CD4-positive, CD25-positive, alpha-beta regulatory T cell (primary cell): ENCODE data around the gene DLG2. TPM values are rescaled to one million over a fixed set of nuclear protein-coding genes. Genes with fewer than 3 reads are reported as not detected.

Experiments
- ATAC-seq, 2 donors: fragments of 150-1000 bp; cut with Tn5 transposase; one replicate each; pipeline ENCODE4 v1.10.0; 2021; ENCODE audit warnings: low read depth in 2 of 2, moderate number of reproducible peaks in 2 of 2, moderate library complexity in 1 of 2
- DNase-seq, 3 donors: peaks; one replicate each; pipeline versions ENCODE4 v3.0.0 to v3.0.0-alpha.2; 2012 to 2022; ENCODE audit warnings: mixed read lengths in 1 of 3
- H3K27ac ChIP-seq: one replicate; pipeline ENCODE4 v1.7.0; 2013; ENCODE audit warnings: mild to moderate bottlenecking, low read length; ENCODE audit not compliant: insufficient read depth, poor library complexity, severe bottlenecking
- H3K27me3 ChIP-seq: one replicate; pipeline ENCODE4 v1.7.0; 2013; ENCODE audit warnings: low read length; ENCODE audit not compliant: control insufficient read depth, insufficient read depth
- H3K36me3 ChIP-seq: one replicate; pipeline ENCODE4 v1.7.0; 2013; ENCODE audit warnings: mild to moderate bottlenecking, low read length, moderate library complexity; ENCODE audit not compliant: control insufficient read depth, insufficient read depth
- H3K4me1 ChIP-seq: 2 replicates; pipeline ENCODE4 v1.7.0; 2013; ENCODE audit warnings: mild to moderate bottlenecking, low read length; ENCODE audit not compliant: insufficient read depth, control insufficient read depth, poor library complexity, severe bottlenecking
- H3K4me3 ChIP-seq: one replicate; pipeline ENCODE4 v1.7.0; 2013; ENCODE audit warnings: low read depth, mild to moderate bottlenecking, low read length, moderate library complexity
- H3K9me3 ChIP-seq, 2 experiments: 1 replicate in 1 of 2; 2 replicates in 1 of 2; pipeline ENCODE4 v1.7.0; 2013; ENCODE audit warnings: low read length in 2 of 2, mild to moderate bottlenecking in 1 of 2, moderate library complexity in 1 of 2; ENCODE audit not compliant: control insufficient read depth in 2 of 2
- H3K27ac Mint-ChIP-seq, 3 donors: one replicate each; pipeline ENCODE4 v1.8.0; 2020 to 2022; ENCODE audit warnings: mild to moderate bottlenecking in 3 of 3, mixed read lengths in 3 of 3, moderate library complexity in 2 of 3
- H3K27me3 Mint-ChIP-seq: one replicate; pipeline ENCODE4 v1.8.0; 2022; ENCODE audit warnings: mild to moderate bottlenecking, mixed read lengths
- H3K36me3 Mint-ChIP-seq: one replicate; pipeline ENCODE4 v1.8.0; 2020; ENCODE audit warnings: mixed read lengths
- H3K4me1 Mint-ChIP-seq, 4 donors: one replicate each; pipeline ENCODE4 v1.8.0; 2020 to 2022; ENCODE audit warnings: mixed read lengths in 4 of 4, mild to moderate bottlenecking in 1 of 4
- H3K4me3 Mint-ChIP-seq, 4 donors: one replicate each; pipeline ENCODE4 v1.8.0; 2020 to 2022; ENCODE audit warnings: mild to moderate bottlenecking in 4 of 4, mixed read lengths in 4 of 4, moderate library complexity in 3 of 4
- H3K9me3 Mint-ChIP-seq, 7 donors: one replicate each; pipeline ENCODE4 v1.8.0; 2020 to 2022; ENCODE audit warnings: mixed read lengths in 7 of 7, mild to moderate bottlenecking in 3 of 7, moderate library complexity in 2 of 7
- polyA plus RNA-seq, 4 donors: library from polyadenylated mRNA; unstranded; fragments of 300-500 nt; fragmentation: Illumina TruSeq; gene quantifications; one replicate each; pipeline ENCODE4 v1.2.3, GENCODE V29; 2021
- total RNA-seq: library from RNA; stranded (reverse); gene quantifications from one replicate; pipeline ENCODE4 v1.2.3, GENCODE V29; 2022

The DLG2 gene
- total and polyA plus RNA-seq, 5 donors from 2014 or later, result 0.26 to 2.0 (median 0.94) TPM

DNA sequence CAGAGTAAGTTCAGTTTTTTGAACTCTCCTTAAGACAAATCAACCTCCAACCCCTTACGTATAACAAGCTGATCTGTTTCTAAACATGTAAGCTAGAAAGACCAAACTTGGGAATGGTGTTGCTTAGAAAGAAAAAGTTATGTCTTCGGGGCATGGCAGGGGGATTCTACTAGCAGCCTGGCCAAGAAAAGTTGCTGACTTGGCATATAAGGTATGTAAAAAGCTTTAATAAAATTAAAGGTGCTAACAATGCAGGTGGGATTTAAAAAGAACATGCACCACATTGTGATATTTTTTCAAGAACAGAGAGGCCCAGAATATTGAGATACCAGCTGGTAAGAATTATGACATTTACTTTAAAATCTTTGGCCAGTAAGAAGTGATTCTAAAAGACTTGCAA is 1929.6 kb downstream of the DLG2 start:
- DNase-seq, result no peak
- H3K36me3 Mint-ChIP-seq, result no peaks in the 10 kb centered on the region
- H3K27me3 ChIP-seq, result no peaks in the 10 kb centered on the region
- no peaks in the 10 kb centered on the region for H3K4me1 Mint-ChIP-seq
- no peak overlapping the region for H3K4me3 ChIP-seq
- H3K27ac ChIP-seq, result no peak overlapping the region
- H3K9me3 ChIP-seq, result no peaks in the 10 kb centered on the region
- peaks cover 0 to 9% (median 1%) of the 10 kb centered on the region in 7 donors for H3K9me3 Mint-ChIP-seq
- no peak for ATAC-seq
- no peaks in the 10 kb centered on the region for H3K4me1 ChIP-seq
- H3K27ac Mint-ChIP-seq, result no peak overlapping the region
- no peaks in the 10 kb centered on the region for H3K27me3 Mint-ChIP-seq
- H3K36me3 ChIP-seq, result no peaks in the 10 kb centered on the region
- no peak overlapping the region for H3K4me3 Mint-ChIP-seq

DNA sequence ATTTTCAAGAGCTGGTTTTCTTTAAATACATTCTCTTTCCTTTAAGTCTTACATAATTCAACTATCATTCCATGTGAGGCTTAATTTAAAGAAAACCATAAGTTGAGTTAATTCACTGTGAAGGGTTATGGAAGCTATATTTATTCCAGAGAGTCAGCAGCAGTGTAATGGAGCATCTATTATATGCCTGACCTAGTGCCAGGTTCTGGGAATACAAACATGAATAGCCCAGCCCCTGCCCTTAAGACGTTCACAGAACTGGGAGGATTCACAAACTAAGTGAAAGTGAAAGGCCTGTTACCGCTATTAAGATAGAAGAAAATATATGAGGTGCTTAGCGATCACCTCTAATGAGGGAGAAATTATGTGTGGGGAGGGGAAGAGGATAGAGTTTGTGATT is 1932.1 kb downstream of the DLG2 start:
- H3K9me3 ChIP-seq, result no peaks in the 10 kb centered on the region
- no peak for ATAC-seq
- H3K4me1 ChIP-seq, result no peaks in the 10 kb centered on the region
- Mint-ChIP-seq H3K27me3 (no peaks in the 10 kb centered on the region), H3K9me3 (peaks cover 0 to 8% (median 4%) of the 10 kb centered on the region in 7 donors), H3K4me1 (no peaks in the 10 kb centered on the region), H3K27ac (no peak overlapping the region), H3K36me3 (no peaks in the 10 kb centered on the region), H3K4me3 (no peak overlapping the region)
- H3K27ac ChIP-seq, result no peak overlapping the region
- H3K27me3 ChIP-seq, result no peaks in the 10 kb centered on the region
- no peaks in the 10 kb centered on the region for H3K36me3 ChIP-seq
- no peak for DNase-seq
- no peak overlapping the region for H3K4me3 ChIP-seq

DNA sequence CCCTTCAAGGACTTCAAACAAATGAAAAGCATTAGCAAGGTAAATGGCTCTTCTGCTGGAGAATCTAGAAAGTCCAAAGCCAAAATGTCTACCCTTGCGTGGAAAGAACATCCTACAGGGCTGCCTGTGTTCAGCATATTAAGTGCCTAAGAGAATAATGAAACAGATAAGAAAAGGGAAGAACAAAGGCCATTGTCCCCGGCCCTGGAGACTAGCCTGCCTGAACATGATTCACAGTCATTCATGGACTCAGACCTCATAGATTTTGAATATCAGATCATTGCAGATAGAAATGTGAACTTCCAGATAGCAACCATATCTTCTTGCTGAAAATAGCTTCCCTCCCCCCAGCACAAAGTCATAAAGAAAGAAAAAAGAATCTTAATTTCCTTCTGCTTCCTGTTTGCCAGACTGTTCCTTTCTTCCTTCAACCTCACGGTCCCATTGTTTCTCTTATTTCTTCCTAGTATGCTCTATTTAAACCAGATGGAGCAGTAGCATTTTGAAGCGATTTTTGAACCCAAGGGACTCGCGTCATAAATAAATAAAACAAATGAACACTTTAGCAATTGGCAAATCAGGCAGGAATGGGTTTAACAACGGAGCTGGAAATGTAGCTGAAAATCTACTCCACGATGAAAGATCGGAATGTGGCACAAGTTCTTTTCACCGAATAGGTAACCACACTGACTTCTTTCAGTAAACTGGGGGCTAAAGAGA is 1932.8 kb downstream of the DLG2 start:
- Histone ChIP-seq H3K36me3 (no peaks in the 10 kb centered on the region), H3K4me1 (no peaks in the 10 kb centered on the region), H3K27ac (no peak overlapping the region), H3K27me3 (no peaks in the 10 kb centered on the region), H3K4me3 (no peak overlapping the region), H3K9me3 (no peaks in the 10 kb centered on the region)
- H3K27ac Mint-ChIP-seq, result no peak overlapping the region
- H3K27me3 Mint-ChIP-seq, result no peaks in the 10 kb centered on the region
- H3K9me3 Mint-ChIP-seq, result peaks cover 0 to 8% (median 3%) of the 10 kb centered on the region in 7 donors
- no peak overlapping the region for H3K4me3 Mint-ChIP-seq
- ATAC-seq, result no peak
- H3K36me3 Mint-ChIP-seq, result no peaks in the 10 kb centered on the region
- H3K4me1 Mint-ChIP-seq, result no peaks in the 10 kb centered on the region
- no peak for DNase-seq

DNA sequence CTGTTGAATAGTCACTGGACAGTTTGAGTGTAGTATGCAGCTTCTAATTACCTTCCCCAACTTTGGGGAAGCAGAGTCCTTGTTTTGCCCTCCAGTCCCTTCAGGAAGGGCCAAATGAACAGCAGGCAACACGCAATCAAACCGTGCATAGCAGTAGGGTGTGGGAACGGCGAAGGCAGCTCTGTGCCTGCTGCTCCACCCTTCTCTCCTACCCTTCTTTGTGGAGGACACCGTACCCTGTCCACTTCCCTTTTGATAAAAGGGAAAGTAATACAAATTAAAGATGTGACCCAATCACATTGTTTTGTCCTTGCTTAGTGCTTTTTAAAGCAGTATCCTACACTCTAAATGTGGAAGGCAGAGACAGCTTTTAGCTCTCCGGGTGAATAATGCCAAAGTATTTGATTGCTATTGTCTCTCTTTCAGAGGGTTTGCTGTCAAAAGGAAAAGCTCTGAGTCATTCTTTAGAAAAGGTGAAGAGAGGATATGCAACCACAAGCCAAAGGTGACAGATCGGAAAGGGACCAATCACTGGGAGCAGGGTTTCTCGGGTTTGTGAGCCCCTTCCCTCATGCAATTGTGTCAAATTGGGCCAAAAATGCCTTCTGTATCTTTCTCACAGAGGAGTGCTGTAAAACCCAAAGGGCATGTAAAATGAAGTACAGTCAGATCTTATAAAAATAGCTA is 1933.7 kb downstream of the DLG2 start:
- peaks cover 0 to 8% (median 3%) of the 10 kb centered on the region in 7 donors for H3K9me3 Mint-ChIP-seq
- no peaks in the 10 kb centered on the region for H3K4me1 Mint-ChIP-seq
- Histone ChIP-seq H3K27me3 (no peaks in the 10 kb centered on the region), H3K27ac (no peak overlapping the region), H3K36me3 (no peaks in the 10 kb centered on the region), H3K4me1 (no peaks in the 10 kb centered on the region), H3K9me3 (no peaks in the 10 kb centered on the region), H3K4me3 (no peak overlapping the region)
- ATAC-seq (no peak), DNase-seq (no peak)
- no peak overlapping the region for H3K4me3 Mint-ChIP-seq
- no peaks in the 10 kb centered on the region for H3K36me3 Mint-ChIP-seq
- no peaks in the 10 kb centered on the region for H3K27me3 Mint-ChIP-seq
- H3K27ac Mint-ChIP-seq, result no peak overlapping the region

DNA sequence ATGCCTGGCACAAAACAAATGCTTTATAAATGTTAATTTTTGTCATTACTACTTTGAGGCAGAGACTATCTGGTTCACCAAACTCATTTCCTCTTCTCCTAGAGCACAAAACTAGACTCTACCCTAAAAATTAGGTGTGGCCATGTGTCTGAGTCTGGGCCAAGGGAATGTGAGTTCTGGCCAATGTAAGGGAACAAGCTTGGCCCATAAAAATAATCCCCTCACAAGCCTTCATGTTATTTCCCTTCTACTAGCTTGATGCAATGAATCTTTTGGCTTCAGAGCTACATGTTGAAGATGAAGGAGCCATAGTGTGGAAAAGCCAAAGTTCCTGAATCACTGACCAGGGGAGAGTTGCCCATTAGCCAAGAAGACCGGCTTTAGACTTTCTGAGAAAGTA is 1934.5 kb downstream of the DLG2 start:
- H3K4me1 ChIP-seq, result no peaks in the 10 kb centered on the region
- no peaks in the 10 kb centered on the region for H3K4me1 Mint-ChIP-seq
- no peaks in the 10 kb centered on the region for H3K36me3 ChIP-seq
- H3K27ac Mint-ChIP-seq, result no peak overlapping the region
- H3K9me3 Mint-ChIP-seq, result peaks cover 0 to 8% (median 3%) of the 10 kb centered on the region in 7 donors
- H3K27me3 ChIP-seq, result no peaks in the 10 kb centered on the region
- no peak overlapping the region for H3K27ac ChIP-seq
- H3K9me3 ChIP-seq, result no peaks in the 10 kb centered on the region
- ATAC-seq, result no peak
- H3K4me3 ChIP-seq, result no peak overlapping the region
- H3K36me3 Mint-ChIP-seq, result no peaks in the 10 kb centered on the region
- DNase-seq, result no peak
- H3K4me3 Mint-ChIP-seq, result no peak overlapping the region
- peaks cover 5% of the 10 kb centered on the region for H3K27me3 Mint-ChIP-seq

DNA sequence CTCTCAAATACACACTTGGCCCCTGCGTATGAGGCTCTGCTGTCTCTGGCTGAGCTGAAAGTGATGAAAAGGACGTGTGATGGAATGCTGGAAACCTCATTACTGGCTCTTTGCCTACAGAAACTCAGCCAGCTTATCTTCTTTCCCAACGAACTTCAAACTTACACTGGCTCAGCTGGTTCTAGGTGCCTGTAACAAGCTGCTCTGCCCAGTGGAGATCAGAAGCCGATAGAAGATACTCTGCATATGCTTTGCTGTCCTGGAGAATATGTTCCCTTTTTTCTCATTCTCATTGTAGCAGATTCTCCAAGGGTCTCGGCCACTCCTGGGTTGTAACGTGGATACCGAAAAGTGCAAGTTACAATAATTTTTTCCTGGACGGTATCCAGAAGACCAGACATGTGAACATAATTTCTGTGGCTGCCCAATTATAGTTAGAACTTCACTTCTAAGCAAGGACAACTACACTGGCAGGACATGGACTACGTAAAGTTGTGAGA is 1935.6 kb downstream of the DLG2 start:
- DNase-seq, result no peak
- Mint-ChIP-seq H3K27ac (no peak overlapping the region), H3K36me3 (no peaks in the 10 kb centered on the region), H3K4me3 (no peak overlapping the region), H3K9me3 (peaks cover 0 to 8% (median 3%) of the 10 kb centered on the region in 7 donors), H3K4me1 (no peaks in the 10 kb centered on the region), H3K27me3 (peaks cover 5% of the 10 kb centered on the region)
- no peaks in the 10 kb centered on the region for H3K9me3 ChIP-seq
- H3K27ac ChIP-seq, result no peak overlapping the region
- H3K36me3 ChIP-seq, result no peaks in the 10 kb centered on the region
- no peaks in the 10 kb centered on the region for H3K27me3 ChIP-seq
- no peaks in the 10 kb centered on the region for H3K4me1 ChIP-seq
- no peak for ATAC-seq
- H3K4me3 ChIP-seq, result no peak overlapping the region

DNA sequence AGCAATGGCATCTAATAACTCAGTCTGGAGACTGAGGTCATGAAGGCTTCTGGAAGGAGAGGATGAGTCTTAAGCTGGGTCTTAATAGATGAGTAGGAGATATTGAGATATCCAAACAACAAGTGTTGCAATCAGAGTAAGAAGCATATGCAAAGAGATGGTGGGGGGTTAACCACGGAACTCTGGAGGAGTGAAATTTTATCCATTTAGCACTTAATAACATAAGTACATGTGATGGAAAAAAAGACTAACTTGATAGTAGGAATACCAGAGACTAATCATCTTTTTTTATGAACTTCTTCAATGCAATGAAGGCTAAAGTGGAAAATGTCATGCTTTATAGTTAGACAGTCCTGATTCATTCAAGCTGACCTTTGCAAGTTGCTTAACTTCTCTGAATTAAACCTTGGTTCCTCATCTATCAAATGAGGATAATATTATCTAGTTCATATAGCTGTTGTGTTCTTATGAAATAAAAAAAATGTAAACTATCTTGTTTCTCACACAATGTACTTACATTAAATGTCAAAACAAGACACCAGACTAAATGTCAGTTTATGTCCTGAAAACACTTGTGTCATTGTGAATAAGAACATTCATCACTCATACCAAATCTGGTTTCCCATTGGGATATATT is 1937.9 kb downstream of the DLG2 start:
- Mint-ChIP-seq H3K4me1 (no peaks in the 10 kb centered on the region), H3K27me3 (peaks cover 5% of the 10 kb centered on the region), H3K27ac (no peak overlapping the region), H3K4me3 (no peak overlapping the region), H3K9me3 (peaks cover 0 to 6% (median 4%) of the 10 kb centered on the region in 7 donors), H3K36me3 (no peaks in the 10 kb centered on the region)
- no peaks in the 10 kb centered on the region for H3K27me3 ChIP-seq
- DNase-seq, result no peak
- no peak for ATAC-seq
- H3K4me1 ChIP-seq, result no peaks in the 10 kb centered on the region
- no peaks in the 10 kb centered on the region for H3K36me3 ChIP-seq
- no peak overlapping the region for H3K27ac ChIP-seq
- H3K4me3 ChIP-seq, result no peak overlapping the region
- H3K9me3 ChIP-seq, result no peaks in the 10 kb centered on the region
